Stimulated activated naive B cell treated with anti-CD40 and anti-IgM and Interleukin-4, amounts not matched to agents 10 μg/mL and 1 μg/mL and 100 μg/mL, for 72 hours (primary cell): Measurements from ENCODE around the gene SHISAL2A.
"Not testable (repeated sequence)": the region's sequence is repeated elsewhere in the genome, so short reads cannot be mapped to it uniquely, and the experiment has no call there.

Experiments
- ATAC-seq, 2 donors: fragments of 150-1000 bp; cut with Tn5 transposase; replicated peaks; 2 replicates each; pipeline ENCODE4 v1.10.0; 2021; ENCODE audit warnings: moderate library complexity in 1 of 2
- DNase-seq: peaks from one replicate; pipeline ENCODE4 v3.0.0; 2021
- H3K27ac Mint-ChIP-seq: one replicate; pipeline ENCODE4 v1.8.0; 2022; ENCODE audit warnings: mild to moderate bottlenecking, mixed read lengths
- H3K27me3 Mint-ChIP-seq, 2 donors: one replicate each; pipeline ENCODE4 v1.8.0; 2022; ENCODE audit warnings: mixed read lengths in 2 of 2
- H3K36me3 Mint-ChIP-seq, 2 donors: one replicate each; pipeline ENCODE4 v1.8.0; 2022; ENCODE audit warnings: mixed read lengths in 2 of 2, mild to moderate bottlenecking in 1 of 2
- H3K4me1 Mint-ChIP-seq, 2 donors: one replicate each; pipeline ENCODE4 v1.8.0; 2022; ENCODE audit warnings: mixed read lengths in 2 of 2, mild to moderate bottlenecking in 1 of 2
- H3K4me3 Mint-ChIP-seq, 2 donors: one replicate each; pipeline ENCODE4 v1.8.0; 2022; ENCODE audit warnings: mild to moderate bottlenecking in 2 of 2, mixed read lengths in 2 of 2, moderate library complexity in 1 of 2
- H3K9me3 Mint-ChIP-seq, 2 donors: one replicate each; pipeline ENCODE4 v1.8.0; 2022; ENCODE audit warnings: mixed read lengths in 2 of 2, mild to moderate bottlenecking in 1 of 2

Gene SHISAL2A

DNA sequence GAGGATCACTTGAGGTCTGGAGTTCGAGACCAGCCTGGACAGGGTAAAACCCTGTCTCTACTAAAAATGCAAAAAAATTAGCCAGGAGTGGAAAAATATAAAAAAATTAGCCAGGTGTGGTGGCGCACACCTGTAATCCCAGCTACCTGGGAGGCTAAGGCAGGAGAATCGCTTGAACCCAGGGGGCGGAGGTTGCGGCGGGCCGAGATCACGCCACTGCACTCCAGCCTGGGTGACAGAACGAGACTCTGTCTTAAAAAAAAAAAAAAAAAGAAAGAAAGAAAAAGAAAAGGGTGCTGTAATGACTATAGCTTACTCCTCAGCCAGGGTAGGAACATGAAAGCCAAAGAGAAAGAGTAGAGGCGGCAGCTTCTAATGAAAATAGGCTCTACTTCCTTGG, 60.4 kb downstream of the SHISAL2A start:
- H3K27ac Mint-ChIP-seq, H3K9me3 Mint-ChIP-seq, ATAC-seq, H3K4me3 Mint-ChIP-seq, DNase-seq, H3K27me3 Mint-ChIP-seq: not testable (repeated sequence)
- Mint-ChIP-seq H3K36me3 (peaks cover 25 to 45% of the 10 kb centered on the region in 2 donors), H3K4me1 (peaks cover 22 to 37% of the 10 kb centered on the region in 2 donors)

DNA sequence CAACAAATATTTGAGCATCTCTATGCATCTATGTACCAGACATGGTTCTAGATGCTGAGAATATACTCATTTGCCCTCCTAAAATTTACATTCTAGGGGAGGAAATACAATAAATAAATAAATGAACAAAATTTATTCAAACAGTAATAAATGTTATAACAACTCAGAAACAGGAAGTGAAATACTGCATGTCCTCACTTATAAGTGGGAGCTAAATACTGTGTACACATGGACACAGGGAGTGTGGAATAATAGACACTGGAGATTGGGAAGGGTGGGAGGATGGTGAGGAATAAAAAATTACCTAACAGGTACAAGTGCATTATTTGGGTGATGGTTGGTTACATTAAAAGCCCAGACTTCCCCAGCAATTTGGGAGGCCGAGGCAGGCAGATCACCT, 60.9 kb downstream of the SHISAL2A start:
- ATAC-seq, result no peak
- H3K9me3 Mint-ChIP-seq, result no peaks in the 10 kb centered on the region
- H3K4me3 Mint-ChIP-seq, result no peak overlapping the region
- peaks cover 22 to 40% of the 10 kb centered on the region in 2 donors for H3K4me1 Mint-ChIP-seq
- no peak for DNase-seq
- peaks cover 25 to 45% of the 10 kb centered on the region in 2 donors for H3K36me3 Mint-ChIP-seq
- no peaks in the 10 kb centered on the region for H3K27me3 Mint-ChIP-seq
- no peak overlapping the region for H3K27ac Mint-ChIP-seq

DNA sequence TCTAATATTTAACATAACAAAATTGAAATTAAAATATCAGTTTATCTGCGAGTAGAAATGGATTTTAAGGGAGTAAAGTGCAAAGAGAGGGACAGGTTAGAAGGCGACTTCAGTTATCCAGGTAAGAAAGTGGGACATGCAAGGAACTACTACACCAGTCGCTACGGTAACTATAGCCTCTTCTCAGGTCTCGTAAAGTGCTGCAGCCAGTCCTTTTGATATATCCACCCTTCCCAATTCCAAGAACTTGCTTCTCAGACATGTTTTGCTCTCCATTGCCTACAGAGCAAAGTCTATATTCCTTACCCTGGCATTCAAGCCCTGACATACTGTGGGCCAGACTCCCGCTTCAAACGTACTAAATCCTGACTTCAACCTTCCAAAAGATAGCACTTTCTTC, 62.7 kb downstream of the SHISAL2A start:
- H3K9me3 Mint-ChIP-seq, result no peaks in the 10 kb centered on the region
- H3K36me3 Mint-ChIP-seq, result peaks cover 26 to 45% of the 10 kb centered on the region in 2 donors
- H3K27me3 Mint-ChIP-seq, result no peaks in the 10 kb centered on the region
- H3K27ac Mint-ChIP-seq, result no peak overlapping the region
- no peak for ATAC-seq
- peaks cover 22 to 40% of the 10 kb centered on the region in 2 donors for H3K4me1 Mint-ChIP-seq
- no peak for DNase-seq
- H3K4me3 Mint-ChIP-seq, result peak overlapping the region; percentile 5 to 46

DNA sequence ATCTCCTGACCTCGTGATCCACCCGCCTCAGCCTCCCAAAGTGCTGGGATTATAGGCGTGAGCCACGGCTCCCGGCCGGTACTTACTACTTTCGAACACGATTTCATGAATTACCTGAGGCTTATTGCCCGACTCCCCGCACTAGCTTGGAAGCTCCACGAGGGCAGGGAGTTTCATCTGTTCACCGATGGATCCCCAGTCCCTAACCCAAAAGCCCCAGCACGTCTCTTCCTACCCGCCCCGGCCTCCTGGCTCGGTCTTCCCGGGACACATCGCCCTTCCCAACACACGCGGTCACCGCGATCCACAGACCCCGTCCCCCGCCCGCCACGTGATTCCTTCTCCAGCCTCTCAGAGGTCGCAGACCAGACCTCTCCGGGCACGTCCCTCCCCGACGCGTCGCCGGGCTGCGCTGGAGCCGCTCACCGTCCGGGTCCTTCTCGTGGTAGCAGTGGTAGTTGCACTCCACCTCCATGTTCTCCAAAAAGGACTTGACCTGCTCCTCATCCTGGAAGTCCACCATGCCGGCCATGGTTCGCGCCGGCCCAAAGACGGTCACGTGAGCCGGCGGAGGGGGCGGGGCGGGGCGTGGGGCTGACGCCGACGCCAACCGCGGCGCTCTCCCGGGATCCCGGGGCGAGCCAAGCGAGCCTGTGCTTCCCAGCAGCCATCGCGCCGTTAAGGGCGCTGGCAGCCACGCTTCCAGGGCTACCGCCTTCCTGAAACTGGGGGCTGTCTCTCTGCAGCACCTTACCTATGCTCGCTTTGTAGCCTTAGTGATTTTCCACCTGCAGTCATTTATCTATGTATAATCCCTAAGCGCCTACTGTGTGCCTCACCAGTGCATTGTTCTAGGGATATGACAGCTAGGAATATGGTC, 65.1 kb downstream of the SHISAL2A start, which contains the start of gene COA7:
Gene COA7, minus strand, starts transcription at position 553 of the 880 bp plus-strand sequence. Its CDS starts 21 bp downstream, at position 532.
- Mint-ChIP-seq H3K27ac (peak within 1 kb of the TSS; percentile 98), H3K36me3 (peaks cover 8 to 30% of the 10 kb centered on the region in 2 donors), H3K27me3 (no peaks in the 10 kb centered on the region), H3K9me3 (no peaks in the 10 kb centered on the region), H3K4me1 (peaks cover 21 to 41% of the 10 kb centered on the region in 2 donors), H3K4me3 (peak within 1 kb of the TSS; percentile 92 to 96)
- DNase-seq (peak; percentile 63), ATAC-seq (peak; percentile 66 to 67)

DNA sequence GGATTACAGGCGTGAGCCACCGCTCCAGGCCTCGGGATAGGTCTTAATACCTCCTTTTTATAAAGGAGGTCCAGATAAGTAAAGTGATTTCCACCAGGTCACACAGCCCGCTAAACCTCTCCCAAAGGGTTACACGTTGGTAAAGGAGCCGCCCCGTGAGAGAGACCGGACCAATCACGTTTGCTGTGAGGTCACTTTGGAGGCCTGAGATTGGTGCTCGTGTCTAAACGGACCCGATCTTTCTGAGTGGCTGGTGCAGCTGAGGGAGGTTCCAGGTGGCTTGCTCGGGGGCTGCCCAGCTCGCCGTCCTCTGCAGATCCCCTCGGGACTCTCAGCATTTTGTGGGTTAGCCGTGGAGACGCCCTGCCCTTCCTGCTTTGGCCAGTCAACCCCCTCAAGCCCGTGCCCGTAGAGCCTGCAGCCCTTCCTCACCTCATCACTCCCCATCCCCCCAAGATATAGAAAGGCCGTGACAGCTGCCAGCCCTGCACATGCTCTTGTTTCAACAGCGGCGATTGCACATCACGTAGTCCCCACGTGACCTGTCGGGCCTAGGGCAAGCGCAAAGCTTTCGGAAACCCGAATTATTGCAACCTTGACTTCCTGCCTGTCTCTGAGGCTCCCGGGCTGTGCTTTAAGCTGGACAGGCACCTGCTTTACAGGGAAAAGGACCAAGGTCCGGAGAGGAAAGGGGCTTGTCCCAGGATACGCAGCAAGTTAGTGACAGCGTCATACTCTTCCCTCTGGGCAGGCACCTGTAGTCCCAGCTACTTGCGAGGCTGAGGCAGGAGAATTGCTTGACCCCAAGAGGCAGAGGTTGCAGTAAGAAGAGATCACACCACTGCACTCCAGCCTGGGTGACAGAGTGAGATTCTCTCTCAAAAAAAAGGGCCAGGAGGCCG, 70.2 kb downstream of the SHISAL2A start:
- DNase-seq (peak; percentile 89), ATAC-seq (peak; percentile 92)
- Mint-ChIP-seq H3K4me3 (peak overlapping the region; percentile 89 to 92), H3K4me1 (peaks cover 10 to 24% of the 10 kb centered on the region in 2 donors), H3K36me3 (peaks cover under 1 to 2% of the 10 kb centered on the region in 2 donors), H3K27ac (peak overlapping the region; percentile 98), H3K27me3 (peaks cover 6 to 18% of the 10 kb centered on the region in 2 donors), H3K9me3 (no peaks in the 10 kb centered on the region)

DNA sequence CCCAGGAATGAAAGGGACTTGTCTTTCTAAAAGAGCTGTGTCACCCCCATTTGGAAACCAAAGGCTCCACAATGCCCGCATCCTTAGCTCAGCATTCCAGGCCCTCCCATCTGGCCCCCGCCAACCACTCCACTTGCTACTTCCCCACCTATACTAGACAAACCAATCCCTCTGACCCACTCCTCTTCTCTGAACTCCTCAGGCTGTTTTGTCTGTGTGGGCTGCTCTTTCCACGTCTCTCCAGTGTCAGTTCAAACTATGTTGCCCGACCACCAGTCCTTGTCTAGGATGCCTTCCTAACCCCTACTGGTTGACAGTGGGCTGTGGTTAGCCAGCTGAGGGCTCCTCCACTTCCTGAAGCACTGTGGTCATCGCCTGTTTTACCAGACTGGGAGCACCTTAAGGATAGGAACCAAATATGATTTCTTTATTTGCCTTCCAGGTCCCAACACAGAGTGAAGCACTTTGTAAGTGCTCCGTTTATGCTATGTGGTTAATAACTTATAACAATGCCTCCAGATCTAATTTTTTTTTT, 73.2 kb downstream of the SHISAL2A start:
- H3K27ac Mint-ChIP-seq, result no peak overlapping the region
- H3K4me1 Mint-ChIP-seq, result peaks cover 8 to 15% of the 10 kb centered on the region in 2 donors
- H3K4me3 Mint-ChIP-seq, result no peak overlapping the region
- H3K9me3 Mint-ChIP-seq, result no peaks in the 10 kb centered on the region
- DNase-seq (no peak), ATAC-seq (no peak)
- H3K36me3 Mint-ChIP-seq, result no peaks in the 10 kb centered on the region
- peaks cover 10 to 18% of the 10 kb centered on the region in 2 donors for H3K27me3 Mint-ChIP-seq
